Lower leg skin (tissue), 4 donors: ENCODE data around the gene ASB2. TPM values are rescaled to one million over a fixed set of nuclear protein-coding genes. Genes with fewer than 3 reads are reported as not detected.

Experiments used
- DNase-seq, 2 donors: peaks; one replicate each; pipeline ENCODE4 v3.0.0-alpha.2; 2019; ENCODE audit warnings: low spot score in 2 of 2
- H3K4me3 ChIP-seq: fragments of 200-600 bp; sonication (generic); 2 replicates; pipeline ENCODE4 v1.5.1; 2017; ENCODE audit warnings: mild to moderate bottlenecking, low read depth; ENCODE audit not compliant: poor library complexity, severe bottlenecking
- CTCF ChIP-seq, 3 donors: fragments of 450-650 bp; IDR thresholded peaks; one replicate each; pipeline ENCODE4 v1.5.1; 2016; ENCODE audit warnings: antibody characterized with exemption in 3 of 3, mild to moderate bottlenecking in 3 of 3, moderate library complexity in 2 of 3
- POLR2A ChIP-seq, 2 donors: fragments of 450-650 bp; IDR thresholded peaks; one replicate each; pipeline ENCODE4 v1.6.1; 2016 to 2017; ENCODE audit warnings: antibody characterized with exemption in 2 of 2, mild to moderate bottlenecking in 1 of 2, moderate library complexity in 1 of 2
- WGBS, 2 donors: methylation state at CpG; one replicate each; pipeline ENCODE4 v1.1.5; 2018; 5-methylcytosine and 5-hydroxymethylcytosine counted together
- intact Hi-C: fragments of 100-400 bp; cut with DNase I; formaldehyde crosslinking; loops from one replicate; pipeline ENCODE4 v1.15.0; 2023; ENCODE audit warnings: low total_unique reads
- total RNA-seq, 4 donors: library from RNA; depleted of rRNA; stranded (reverse); fragments of >200 nt; gene quantifications; one replicate each; pipeline ENCODE4 v1.1.0, GENCODE V29; 2016

The ASB2 gene
- total RNA-seq, 4 donors from 2014 or later: 0.46 to 5.4 (median 1.8) TPM

GRCh38 chr14:93957333-93957710 lies 19.0 kb downstream of the ASB2 start:
- DNase-seq: no peak
- TF ChIP-seq POLR2A (IDR thresholded peaks at IDR 0.05) (no peak), CTCF (IDR thresholded peaks at IDR 0.05) (no peak)
- intact Hi-C loops: no loop called here
- 89 to 93% methylated on average over 7 of the region's 7 CpGs for WGBS, 2 donors
- H3K4me3 ChIP-seq: no peak overlapping the region

GRCh38 chr14:93956514-93957332 lies 19.6 kb downstream of the ASB2 start:
- no peak for DNase-seq
- WGBS, 2 donors: 78 to 83% methylated on average over 9 to 14 of the region's 14 CpGs
- intact Hi-C loops: no loop called here
- H3K4me3 ChIP-seq: no peak overlapping the region
- no peak for TF ChIP-seq POLR2A (IDR thresholded peaks at IDR 0.05)
- TF ChIP-seq CTCF (IDR thresholded peaks at IDR 0.05): no peak

GRCh38 chr14:93955850-93956481 lies 20.4 kb downstream of the ASB2 start:
- TF ChIP-seq CTCF (IDR thresholded peaks at IDR 0.05): no peak
- TF ChIP-seq POLR2A (IDR thresholded peaks at IDR 0.05): no peak
- DNase-seq: no peak
- intact Hi-C loops: no loop called here
- 61 to 65% methylated on average over 8 of the region's 8 CpGs for WGBS, 2 donors
- no peak overlapping the region for H3K4me3 ChIP-seq

GRCh38 chr14:93954900-93955849 lies 21.2 kb downstream of the ASB2 start:
- TF ChIP-seq CTCF (IDR thresholded peaks at IDR 0.05): no peak
- TF ChIP-seq POLR2A (IDR thresholded peaks at IDR 0.05): no peak
- WGBS, 2 donors: 63 to 64% methylated on average over 19 of the region's 19 CpGs
- H3K4me3 ChIP-seq: no peak overlapping the region
- no peak for DNase-seq
- intact Hi-C loops: no loop called here

- no peak overlapping the region for H3K4me3 ChIP-seq
- intact Hi-C loops: no loop called here
- TF ChIP-seq POLR2A (IDR thresholded peaks at IDR 0.05) (no peak), CTCF (IDR thresholded peaks at IDR 0.05) (no peak)
- no peak for DNase-seq
- whole genome bisulfite sequencing, 2 donors: 91 to 97% methylated on average over 4 of the region's 4 CpGs
These were observed 21.9 kb downstream of the ASB2 start for GRCh38 chr14:93954516-93954830.
